ENCODE measurements around the gene AHDC1. TPM values are rescaled to one million over a fixed set of nuclear protein-coding genes. Genes with fewer than 3 reads are reported as not detected.

Gene AHDC1
- total RNA-seq, 2 experiments from 2014 or later = 26.3 to 27.6 TPM

GRCh38 chr1:27638047-27638734 lies 34.2 kb upstream of the AHDC1 start:
- no peak overlapping the region for H3K4me3 Mint-ChIP-seq
- H3K4me1 Mint-ChIP-seq (ENCODE audit: low read depth) = peaks cover 35% of the 10 kb centered on the region
- intact Hi-C loops (cut with micrococcal nuclease) = no loop called here
- DNase-seq = no peak
- H3K27ac Mint-ChIP-seq = peak overlapping the region; percentile 49
- CTCF ChIA-PET = interaction anchor here (0.9 to 1.9 kb wide), 4 partner anchors 25 to 342 kb away, joined by 3 to 5 read pairs (median 4); no protein-coding TSS in a partner anchor
- H3K36me3 Mint-ChIP-seq (ENCODE audit: low read depth) = no peaks in the 10 kb centered on the region
- no peaks in the 10 kb centered on the region for H3K9me3 Mint-ChIP-seq
- TF ChIP-seq, protein P1, sequence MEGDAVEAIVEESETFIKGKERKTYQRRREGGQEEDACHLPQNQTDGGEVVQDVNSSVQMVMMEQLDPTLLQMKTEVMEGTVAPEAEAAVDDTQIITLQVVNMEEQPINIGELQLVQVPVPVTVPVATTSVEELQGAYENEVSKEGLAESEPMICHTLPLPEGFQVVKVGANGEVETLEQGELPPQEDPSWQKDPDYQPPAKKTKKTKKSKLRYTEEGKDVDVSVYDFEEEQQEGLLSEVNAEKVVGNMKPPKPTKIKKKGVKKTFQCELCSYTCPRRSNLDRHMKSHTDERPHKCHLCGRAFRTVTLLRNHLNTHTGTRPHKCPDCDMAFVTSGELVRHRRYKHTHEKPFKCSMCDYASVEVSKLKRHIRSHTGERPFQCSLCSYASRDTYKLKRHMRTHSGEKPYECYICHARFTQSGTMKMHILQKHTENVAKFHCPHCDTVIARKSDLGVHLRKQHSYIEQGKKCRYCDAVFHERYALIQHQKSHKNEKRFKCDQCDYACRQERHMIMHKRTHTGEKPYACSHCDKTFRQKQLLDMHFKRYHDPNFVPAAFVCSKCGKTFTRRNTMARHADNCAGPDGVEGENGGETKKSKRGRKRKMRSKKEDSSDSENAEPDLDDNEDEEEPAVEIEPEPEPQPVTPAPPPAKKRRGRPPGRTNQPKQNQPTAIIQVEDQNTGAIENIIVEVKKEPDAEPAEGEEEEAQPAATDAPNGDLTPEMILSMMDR (IDR thresholded peaks at IDR 0.05) = no peak
- ATAC-seq = no peak
- H3K27me3 Mint-ChIP-seq = no peaks in the 10 kb centered on the region
- POLR2A ChIA-PET = interaction anchor here (1.2 kb wide), 1 partner anchor 20 kb away, joined by 4 read pairs; no protein-coding TSS in a partner anchor

DNA sequence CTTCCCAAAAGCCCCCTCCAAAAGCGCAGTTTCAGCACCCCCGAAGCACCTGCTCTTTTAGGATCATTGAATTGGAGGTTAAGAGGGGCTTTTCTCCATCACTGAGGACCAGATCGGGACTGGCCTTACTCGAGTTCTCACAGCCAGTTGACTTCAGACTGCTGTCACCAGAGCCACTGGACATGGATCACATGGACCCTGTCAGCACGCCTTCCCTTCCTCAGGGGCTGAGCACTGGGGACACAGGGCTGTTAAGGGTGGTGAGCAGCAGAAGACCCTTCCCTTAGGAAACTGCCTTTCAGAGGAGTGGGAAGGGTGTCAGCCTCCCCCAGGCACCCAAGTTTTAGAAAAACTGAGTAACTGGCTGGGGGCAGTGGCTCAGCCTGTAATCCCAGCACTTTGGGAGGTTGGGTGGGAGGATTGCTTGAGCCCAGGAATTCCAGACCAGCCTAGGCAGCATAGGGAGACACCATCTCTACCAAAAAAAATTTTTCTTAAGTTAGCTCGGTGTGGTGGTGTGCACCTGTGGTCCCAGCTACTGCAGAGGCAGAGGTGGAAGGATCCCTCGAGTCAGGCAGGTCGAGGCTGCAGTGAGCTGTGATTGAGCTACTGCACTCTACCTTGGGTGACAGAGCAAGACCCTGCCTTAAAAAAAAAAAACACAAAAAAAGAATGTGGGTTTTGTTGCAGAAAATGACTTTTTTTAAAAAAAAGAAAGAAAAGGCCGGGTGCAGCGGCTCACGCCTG lies 31.6 kb upstream of the AHDC1 start:
- DNase-seq = no peak
- intact Hi-C loops (cut with micrococcal nuclease) = no loop called here
- peaks cover 61% of the 10 kb centered on the region for H3K4me1 Mint-ChIP-seq (ENCODE audit: low read depth)
- no peak for ATAC-seq
- TF ChIP-seq, protein P1 (IDR thresholded peaks at IDR 0.05) = no peak
- H3K9me3 Mint-ChIP-seq = no peaks in the 10 kb centered on the region
- ChIA-PET POLR2A (no interaction called here), CTCF (interaction anchor here (1.1 to 1.5 kb wide), 2 partner anchors 10 to 27 kb away, joined by 3 to 4 read pairs; no protein-coding TSS in a partner anchor)
- no peak overlapping the region for H3K4me3 Mint-ChIP-seq
- H3K27ac Mint-ChIP-seq = no peak overlapping the region
- H3K27me3 Mint-ChIP-seq = no peaks in the 10 kb centered on the region
- no peaks in the 10 kb centered on the region for H3K36me3 Mint-ChIP-seq (ENCODE audit: low read depth)

- Mint-ChIP-seq H3K36me3 (ENCODE audit: low read depth) (no peaks in the 10 kb centered on the region), H3K27me3 (no peaks in the 10 kb centered on the region), H3K4me3 (peak within 1 kb of the TSS; percentile 32), H3K9me3 (no peaks in the 10 kb centered on the region), H3K4me1 (ENCODE audit: low read depth) (peaks cover 63% of the 10 kb centered on the region), H3K27ac (peak within 1 kb of the TSS; percentile 26)
- intact Hi-C loops (cut with micrococcal nuclease) = no loop called here
- POLR2A ChIA-PET = no interaction called here
- no peak for DNase-seq
- TF ChIP-seq, protein P1 (IDR thresholded peaks at IDR 0.05) = no peak
- CTCF ChIA-PET = interaction anchor here (1.0 to 1.5 kb wide), 2 partner anchors 9 kb away, joined by 4 to 5 read pairs; no protein-coding TSS in a partner anchor
- no peak for ATAC-seq
These were observed 31.0 kb upstream of the AHDC1 start, which contains the start of gene FGR for GRCh38 chr1:27634985-27635367. TSS of gene FGR (minus strand) at chr1:27635185. CDS start at chr1:27623916, 11,269 bp downstream.

DNA sequence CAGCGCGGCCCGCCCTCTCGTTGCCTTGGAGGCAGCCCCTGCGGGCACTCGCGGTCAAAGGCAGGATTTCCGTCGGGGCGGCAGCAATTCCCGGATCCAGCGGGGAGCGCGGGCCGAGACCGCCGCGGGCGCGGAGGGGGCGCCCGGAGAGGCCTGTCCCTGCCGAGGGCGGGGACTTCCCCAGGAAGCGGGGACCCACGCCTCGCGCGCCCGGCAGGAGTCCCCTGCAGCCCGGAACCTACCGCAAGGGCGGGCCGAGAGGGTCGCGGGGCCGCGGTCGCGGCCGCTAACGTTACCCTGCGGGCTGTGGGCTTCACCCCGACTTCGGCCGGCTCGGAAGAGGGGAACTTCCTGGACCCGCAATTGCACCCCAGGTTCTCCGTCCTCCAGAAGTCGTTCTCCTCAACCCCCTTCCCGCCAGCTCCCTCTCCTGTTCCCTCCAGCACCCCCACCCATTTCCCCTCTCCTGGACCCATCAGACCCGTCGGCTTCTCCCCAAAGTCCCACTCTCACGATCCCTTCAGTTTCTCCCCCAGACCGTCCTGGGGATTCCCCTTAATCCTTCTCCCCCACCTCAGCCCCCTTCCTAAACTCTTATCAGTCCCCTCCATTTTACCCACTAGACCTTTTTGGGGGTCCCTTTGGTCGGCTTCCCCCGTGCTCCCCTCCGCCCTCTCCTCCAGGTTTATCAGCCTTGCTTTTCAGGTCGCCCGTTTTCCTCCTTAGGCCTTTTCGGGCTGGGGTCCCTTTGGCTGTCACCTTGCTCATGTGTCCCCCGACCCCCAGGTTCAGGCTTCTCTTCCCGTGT lies 30.4 kb upstream of the AHDC1 start:
- Mint-ChIP-seq H3K36me3 (ENCODE audit: low read depth) (no peaks in the 10 kb centered on the region), H3K4me1 (ENCODE audit: low read depth) (peaks cover 68% of the 10 kb centered on the region), H3K27me3 (no peaks in the 10 kb centered on the region), H3K4me3 (peak overlapping the region; percentile 32), H3K9me3 (no peaks in the 10 kb centered on the region), H3K27ac (peak overlapping the region; percentile 26)
- intact Hi-C loops (cut with micrococcal nuclease) = no loop called here
- ChIA-PET POLR2A (no interaction called here), CTCF (interaction anchor here (1.0 kb wide), 1 partner anchor 9 kb away, joined by 5 read pairs; no protein-coding TSS in a partner anchor)
- DNase-seq (peak; percentile 50), ATAC-seq (no peak)
- TF ChIP-seq, protein P1 (IDR thresholded peaks at IDR 0.05) = no peak

Data from activated CD8-positive, alpha-beta T cell treated with anti-CD3 and anti-CD28 coated beads for 36 hours (primary cell).